WTC11 (cell line): ENCODE measurements around the gene ZMYND12. TPM values are rescaled to one million over a fixed set of nuclear protein-coding genes. Genes with fewer than 3 reads are reported as not detected.

Experiments used
- ATAC-seq: fragments of 200-7000 bp; cut with Tn5 transposase; 2 replicates; pipeline ENCODE4 v1.10.0; 2021; ENCODE audit warnings: mild to moderate bottlenecking, moderate library complexity
- Bru-seq: library from RNA; stranded (reverse); fragments of 400-500 nt; gene quantifications from one replicate; lab custom pipeline; 2021; lab: Mats Ljungman, UMichigan
- CTCF ChIA-PET: fragments of 300-600 bp; sonication (Branson Sonifier 250); formaldehyde crosslinking; loops from one replicate; lab custom pipeline; 2021; ENCODE audit warnings: antibody characterized with exemption; lab: Charles Lee
- POLR2A ChIA-PET: fragments of 350-600 bp; sonication (Branson Sonifier 250); formaldehyde crosslinking; loops from one replicate; lab custom pipeline; 2021; ENCODE audit warnings: antibody characterized with exemption; lab: Charles Lee
- DNase-seq: peaks from one replicate; pipeline ENCODE4 v3.0.0; 2021; ENCODE audit warnings: low spot score
- H3K27ac Mint-ChIP-seq: 2 replicates; pipeline ENCODE4 v1.8.0; 2021; ENCODE audit warnings: mixed read lengths
- H3K27me3 Mint-ChIP-seq: 2 replicates; pipeline ENCODE4 v1.8.0; 2021; ENCODE audit warnings: low read depth, mild to moderate bottlenecking, moderate library complexity, mixed read lengths
- H3K36me3 Mint-ChIP-seq: 2 replicates; pipeline ENCODE4 v1.8.0; 2021; ENCODE audit warnings: mixed read lengths
- H3K4me1 Mint-ChIP-seq: 2 replicates; pipeline ENCODE4 v1.8.0; 2022; ENCODE audit warnings: mixed read lengths
- H3K4me3 Mint-ChIP-seq: 2 replicates; pipeline ENCODE4 v1.8.0; 2021; ENCODE audit warnings: mild to moderate bottlenecking, moderate library complexity, mixed read lengths
- H3K9me3 Mint-ChIP-seq: 2 replicates; pipeline ENCODE4 v1.8.0; 2021; ENCODE audit warnings: mixed read lengths
- ATF1 ChIP-seq: sonication (generic); formaldehyde crosslinking; IDR thresholded peaks from 2 replicates; pipeline ENCODE4 v1.8.1; 2023; ENCODE audit warnings: mild to moderate bottlenecking, moderate library complexity, missing genetic modification reagents
- CBFB ChIP-seq: sonication (generic); formaldehyde crosslinking; IDR thresholded peaks from 2 replicates; pipeline ENCODE4 v1.8.1; 2022; ENCODE audit warnings: mild to moderate bottlenecking, low read depth, missing genetic modification reagents
- CREB1 ChIP-seq: sonication (generic); formaldehyde crosslinking; IDR thresholded peaks from 2 replicates; pipeline ENCODE4 v1.8.0; 2023; ENCODE audit warnings: mild to moderate bottlenecking, missing genetic modification reagents
- ESRRA ChIP-seq: sonication (generic); formaldehyde crosslinking; IDR thresholded peaks from 2 replicates; pipeline ENCODE4 v1.8.1; 2022; ENCODE audit warnings: mild to moderate bottlenecking, missing genetic modification reagents, borderline replicate concordance
- FOXP1 ChIP-seq: sonication (generic); formaldehyde crosslinking; IDR thresholded peaks from 2 replicates; pipeline ENCODE4 v1.8.0; 2022; ENCODE audit warnings: missing genetic modification reagents, mild to moderate bottlenecking, moderate library complexity, borderline replicate concordance
- GRHL2 ChIP-seq: fragments of 250-450 bp; sonication (Bioruptor Pico); IDR thresholded peaks from 2 replicates; pipeline ENCODE4 v1.8.0; 2022; ENCODE audit warnings: mild to moderate bottlenecking, moderate library complexity; ENCODE audit not compliant: insufficient replicate concordance, severe bottlenecking
- JAZF1 ChIP-seq: fragments of 250-450 bp; sonication (Bioruptor Pico); IDR thresholded peaks from 2 replicates; pipeline ENCODE4 v1.9.0; 2021; ENCODE audit warnings: moderate library complexity, mild to moderate bottlenecking, inconsistent platforms
- KAT7 ChIP-seq: sonication (generic); formaldehyde crosslinking; IDR thresholded peaks from 2 replicates; pipeline ENCODE4 v1.8.1; 2023; ENCODE audit warnings: missing genetic modification reagents, mild to moderate bottlenecking, borderline replicate concordance
- MYBL2 ChIP-seq: sonication (generic); formaldehyde crosslinking; IDR thresholded peaks from 2 replicates; pipeline ENCODE4 v1.8.1; 2023; ENCODE audit warnings: mild to moderate bottlenecking, moderate library complexity, missing genetic modification reagents
- NR3C1 ChIP-seq: sonication (generic); formaldehyde crosslinking; conservative IDR thresholded peaks from 2 replicates; pipeline ENCODE4 v1.8.1; 2023; ENCODE audit warnings: low read depth, mild to moderate bottlenecking, missing genetic modification reagents
- ZNF232 ChIP-seq: sonication (generic); formaldehyde crosslinking; IDR thresholded peaks from 2 replicates; pipeline ENCODE4 v1.8.0; 2022; ENCODE audit warnings: mild to moderate bottlenecking, missing genetic modification reagents
- long read RNA-seq, 3 experiments: library from RNA in 1 of 3; library from capped mRNA in 1 of 3; library from polyadenylated mRNA in 1 of 3; unstranded in 2 of 3; stranded (forward) in 1 of 3; transcript quantifications; one replicate each; pipeline ENCODE4 v2.0.0, GENCODE V29; 2021
- total RNA-seq: library from RNA; stranded (reverse); gene quantifications from 3 replicates; pipeline ENCODE4 v1.2.3, GENCODE V29; 2021
- TF ChIP-seq, protein P1 (sequence below): sonication (generic); formaldehyde crosslinking; conservative IDR thresholded peaks from 2 replicates; pipeline ENCODE4 v1.8.1; 2023; ENCODE audit warnings: mild to moderate bottlenecking, low read depth, missing genetic modification reagents, moderate library complexity
- TF ChIP-seq, protein P2 (sequence below): sonication (generic); formaldehyde crosslinking; IDR thresholded peaks from 2 replicates; pipeline ENCODE4 v1.8.1; 2023; ENCODE audit warnings: mild to moderate bottlenecking, missing genetic modification reagents
- TF ChIP-seq, protein P3 (sequence below): sonication (generic); formaldehyde crosslinking; IDR thresholded peaks from 2 replicates; pipeline ENCODE4 v1.8.1; 2023; ENCODE audit warnings: mild to moderate bottlenecking, missing genetic modification reagents
- TF ChIP-seq, protein P4 (sequence below): sonication (generic); formaldehyde crosslinking; IDR thresholded peaks from 2 replicates; pipeline ENCODE4 v1.8.0; 2023; ENCODE audit warnings: missing genetic modification reagents, mild to moderate bottlenecking, borderline replicate concordance
- TF ChIP-seq, protein P5 (sequence below): fragments of 250-450 bp; sonication (Bioruptor Pico); IDR thresholded peaks from 2 replicates; pipeline ENCODE4 v1.9.0; 2021; ENCODE audit warnings: mild to moderate bottlenecking
- TF ChIP-seq, protein P6 (sequence below): sonication (generic); formaldehyde crosslinking; IDR thresholded peaks from 2 replicates; pipeline ENCODE4 v1.8.1; 2022; ENCODE audit warnings: low read depth, mild to moderate bottlenecking, moderate library complexity, missing genetic modification reagents, borderline replicate concordance
- TF ChIP-seq, protein P7 (sequence below): sonication (generic); formaldehyde crosslinking; IDR thresholded peaks from 2 replicates; pipeline ENCODE4 v1.8.1; 2022; ENCODE audit warnings: mild to moderate bottlenecking, missing genetic modification reagents, moderate library complexity, borderline replicate concordance

Gene ZMYND12, protein sequence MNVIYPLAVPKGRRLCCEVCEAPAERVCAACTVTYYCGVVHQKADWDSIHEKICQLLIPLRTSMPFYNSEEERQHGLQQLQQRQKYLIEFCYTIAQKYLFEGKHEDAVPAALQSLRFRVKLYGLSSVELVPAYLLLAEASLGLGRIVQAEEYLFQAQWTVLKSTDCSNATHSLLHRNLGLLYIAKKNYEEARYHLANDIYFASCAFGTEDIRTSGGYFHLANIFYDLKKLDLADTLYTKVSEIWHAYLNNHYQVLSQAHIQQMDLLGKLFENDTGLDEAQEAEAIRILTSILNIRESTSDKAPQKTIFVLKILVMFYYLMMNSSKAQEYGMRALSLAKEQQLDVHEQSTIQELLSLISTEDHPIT
- total RNA-seq (0.63 to 1.4 TPM (median 0.89 TPM) in 3 replicates), Bru-seq, nascent RNA (percentile 31 among the genes with signal in this experiment)
- long read RNA-seq, experiment 1, partial matches to known transcripts: 1 of 2 reads
- long read RNA-seq, experiment 1, other reads (novel, unspliced or antisense): 0 of 2 reads
- long read RNA-seq, experiment 2, partial matches to known transcripts: 0 of 1 reads
- long read RNA-seq, experiment 2, other reads (novel, unspliced or antisense): 1 of 1 reads
- long read RNA-seq, experiment 3: 0 reads

DNA sequence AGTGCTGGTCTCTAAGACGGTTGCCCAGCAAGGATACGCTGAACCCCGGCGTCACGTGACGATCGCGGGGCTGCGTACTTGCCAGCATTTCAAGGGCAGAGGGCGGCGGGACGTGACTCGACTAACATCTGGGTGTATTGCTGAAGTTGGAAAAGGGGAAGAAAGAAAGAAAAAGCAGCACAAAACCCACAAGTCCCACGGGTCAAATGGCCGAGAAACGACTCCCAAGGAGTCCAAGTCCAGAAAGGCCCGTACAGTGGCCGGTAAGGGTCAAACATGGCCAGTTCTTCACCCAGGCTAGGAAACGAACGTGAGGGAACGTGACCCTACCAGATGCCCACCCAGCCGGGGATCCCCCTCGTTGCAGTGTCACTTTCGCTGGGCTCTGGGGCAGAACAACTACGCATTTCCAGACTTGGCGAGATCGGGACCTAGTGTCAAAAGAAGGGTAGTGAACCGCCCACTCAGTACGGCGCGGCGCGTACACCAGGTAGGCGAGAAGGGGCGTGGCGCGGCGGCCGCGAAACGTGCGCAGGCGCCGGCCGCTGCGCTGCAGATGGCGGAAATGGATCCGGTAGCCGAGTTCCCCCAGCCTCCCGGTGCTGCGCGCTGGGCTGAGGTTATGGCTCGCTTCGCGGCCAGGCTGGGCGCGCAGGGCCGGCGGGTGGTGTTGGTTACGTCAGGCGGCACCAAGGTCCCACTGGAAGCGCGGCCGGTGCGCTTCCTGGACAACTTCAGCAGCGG, at the start of gene ZMYND12, which contains the start of gene PPCS:
Gene ZMYND12, minus strand, starts transcription at position 13 of the 744 bp plus-strand sequence. CDS start 25 bp downstream, outside the sequence.
Gene PPCS, plus strand, starts transcription at position 534 of the 744 bp plus-strand sequence. Its CDS starts 23 bp downstream, at position 557.
- Mint-ChIP-seq H3K27ac (peak within 1 kb of the TSS; percentile 99), H3K9me3 (no peaks in the 10 kb centered on the region), H3K27me3 (peaks cover 6% of the 10 kb centered on the region; the same call in 1 of the 2 replicates), H3K4me1 (peaks cover 17% of the 10 kb centered on the region), H3K4me3 (peak within 1 kb of the TSS; percentile 95), H3K36me3 (peaks cover 29% of the 10 kb centered on the region)
- DNase-seq (peak; percentile 73), ATAC-seq (peak; percentile 79)
- ChIA-PET POLR2A (no interaction called here), CTCF (interaction anchor here (0.9 to 1.2 kb wide), 4 partner anchors 18 to 301 kb away, joined by 3 to 6 read pairs (median 3); partner anchors contain the start of gene PPIH)
- TF ChIP-seq, protein P1, sequence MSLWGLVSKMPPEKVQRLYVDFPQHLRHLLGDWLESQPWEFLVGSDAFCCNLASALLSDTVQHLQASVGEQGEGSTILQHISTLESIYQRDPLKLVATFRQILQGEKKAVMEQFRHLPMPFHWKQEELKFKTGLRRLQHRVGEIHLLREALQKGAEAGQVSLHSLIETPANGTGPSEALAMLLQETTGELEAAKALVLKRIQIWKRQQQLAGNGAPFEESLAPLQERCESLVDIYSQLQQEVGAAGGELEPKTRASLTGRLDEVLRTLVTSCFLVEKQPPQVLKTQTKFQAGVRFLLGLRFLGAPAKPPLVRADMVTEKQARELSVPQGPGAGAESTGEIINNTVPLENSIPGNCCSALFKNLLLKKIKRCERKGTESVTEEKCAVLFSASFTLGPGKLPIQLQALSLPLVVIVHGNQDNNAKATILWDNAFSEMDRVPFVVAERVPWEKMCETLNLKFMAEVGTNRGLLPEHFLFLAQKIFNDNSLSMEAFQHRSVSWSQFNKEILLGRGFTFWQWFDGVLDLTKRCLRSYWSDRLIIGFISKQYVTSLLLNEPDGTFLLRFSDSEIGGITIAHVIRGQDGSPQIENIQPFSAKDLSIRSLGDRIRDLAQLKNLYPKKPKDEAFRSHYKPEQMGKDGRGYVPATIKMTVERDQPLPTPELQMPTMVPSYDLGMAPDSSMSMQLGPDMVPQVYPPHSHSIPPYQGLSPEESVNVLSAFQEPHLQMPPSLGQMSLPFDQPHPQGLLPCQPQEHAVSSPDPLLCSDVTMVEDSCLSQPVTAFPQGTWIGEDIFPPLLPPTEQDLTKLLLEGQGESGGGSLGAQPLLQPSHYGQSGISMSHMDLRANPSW (CRISPR knock-in tag): no peak
- peak; percentile 77; the same call in 1 of the 2 replicates for TF ChIP-seq MYBL2 (CRISPR knock-in tag)
- TF ChIP-seq GRHL2 (CRISPR knock-in tag): no peak
- TF ChIP-seq KAT7 (CRISPR knock-in tag): no peak
- TF ChIP-seq, protein P2, sequence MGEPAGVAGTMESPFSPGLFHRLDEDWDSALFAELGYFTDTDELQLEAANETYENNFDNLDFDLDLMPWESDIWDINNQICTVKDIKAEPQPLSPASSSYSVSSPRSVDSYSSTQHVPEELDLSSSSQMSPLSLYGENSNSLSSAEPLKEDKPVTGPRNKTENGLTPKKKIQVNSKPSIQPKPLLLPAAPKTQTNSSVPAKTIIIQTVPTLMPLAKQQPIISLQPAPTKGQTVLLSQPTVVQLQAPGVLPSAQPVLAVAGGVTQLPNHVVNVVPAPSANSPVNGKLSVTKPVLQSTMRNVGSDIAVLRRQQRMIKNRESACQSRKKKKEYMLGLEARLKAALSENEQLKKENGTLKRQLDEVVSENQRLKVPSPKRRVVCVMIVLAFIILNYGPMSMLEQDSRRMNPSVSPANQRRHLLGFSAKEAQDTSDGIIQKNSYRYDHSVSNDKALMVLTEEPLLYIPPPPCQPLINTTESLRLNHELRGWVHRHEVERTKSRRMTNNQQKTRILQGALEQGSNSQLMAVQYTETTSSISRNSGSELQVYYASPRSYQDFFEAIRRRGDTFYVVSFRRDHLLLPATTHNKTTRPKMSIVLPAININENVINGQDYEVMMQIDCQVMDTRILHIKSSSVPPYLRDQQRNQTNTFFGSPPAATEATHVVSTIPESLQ (CRISPR knock-in tag): no peak
- TF ChIP-seq JAZF1: no peak
- TF ChIP-seq NR3C1 (CRISPR knock-in tag): peak; percentile 46; the same call in 1 of the 2 replicates
- no peak; the same call in 1 of the 2 replicates for TF ChIP-seq FOXP1 (CRISPR knock-in tag)
- TF ChIP-seq, protein P3, sequence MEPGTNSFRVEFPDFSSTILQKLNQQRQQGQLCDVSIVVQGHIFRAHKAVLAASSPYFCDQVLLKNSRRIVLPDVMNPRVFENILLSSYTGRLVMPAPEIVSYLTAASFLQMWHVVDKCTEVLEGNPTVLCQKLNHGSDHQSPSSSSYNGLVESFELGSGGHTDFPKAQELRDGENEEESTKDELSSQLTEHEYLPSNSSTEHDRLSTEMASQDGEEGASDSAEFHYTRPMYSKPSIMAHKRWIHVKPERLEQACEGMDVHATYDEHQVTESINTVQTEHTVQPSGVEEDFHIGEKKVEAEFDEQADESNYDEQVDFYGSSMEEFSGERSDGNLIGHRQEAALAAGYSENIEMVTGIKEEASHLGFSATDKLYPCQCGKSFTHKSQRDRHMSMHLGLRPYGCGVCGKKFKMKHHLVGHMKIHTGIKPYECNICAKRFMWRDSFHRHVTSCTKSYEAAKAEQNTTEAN (CRISPR knock-in tag): no peak
- TF ChIP-seq, protein P4, sequence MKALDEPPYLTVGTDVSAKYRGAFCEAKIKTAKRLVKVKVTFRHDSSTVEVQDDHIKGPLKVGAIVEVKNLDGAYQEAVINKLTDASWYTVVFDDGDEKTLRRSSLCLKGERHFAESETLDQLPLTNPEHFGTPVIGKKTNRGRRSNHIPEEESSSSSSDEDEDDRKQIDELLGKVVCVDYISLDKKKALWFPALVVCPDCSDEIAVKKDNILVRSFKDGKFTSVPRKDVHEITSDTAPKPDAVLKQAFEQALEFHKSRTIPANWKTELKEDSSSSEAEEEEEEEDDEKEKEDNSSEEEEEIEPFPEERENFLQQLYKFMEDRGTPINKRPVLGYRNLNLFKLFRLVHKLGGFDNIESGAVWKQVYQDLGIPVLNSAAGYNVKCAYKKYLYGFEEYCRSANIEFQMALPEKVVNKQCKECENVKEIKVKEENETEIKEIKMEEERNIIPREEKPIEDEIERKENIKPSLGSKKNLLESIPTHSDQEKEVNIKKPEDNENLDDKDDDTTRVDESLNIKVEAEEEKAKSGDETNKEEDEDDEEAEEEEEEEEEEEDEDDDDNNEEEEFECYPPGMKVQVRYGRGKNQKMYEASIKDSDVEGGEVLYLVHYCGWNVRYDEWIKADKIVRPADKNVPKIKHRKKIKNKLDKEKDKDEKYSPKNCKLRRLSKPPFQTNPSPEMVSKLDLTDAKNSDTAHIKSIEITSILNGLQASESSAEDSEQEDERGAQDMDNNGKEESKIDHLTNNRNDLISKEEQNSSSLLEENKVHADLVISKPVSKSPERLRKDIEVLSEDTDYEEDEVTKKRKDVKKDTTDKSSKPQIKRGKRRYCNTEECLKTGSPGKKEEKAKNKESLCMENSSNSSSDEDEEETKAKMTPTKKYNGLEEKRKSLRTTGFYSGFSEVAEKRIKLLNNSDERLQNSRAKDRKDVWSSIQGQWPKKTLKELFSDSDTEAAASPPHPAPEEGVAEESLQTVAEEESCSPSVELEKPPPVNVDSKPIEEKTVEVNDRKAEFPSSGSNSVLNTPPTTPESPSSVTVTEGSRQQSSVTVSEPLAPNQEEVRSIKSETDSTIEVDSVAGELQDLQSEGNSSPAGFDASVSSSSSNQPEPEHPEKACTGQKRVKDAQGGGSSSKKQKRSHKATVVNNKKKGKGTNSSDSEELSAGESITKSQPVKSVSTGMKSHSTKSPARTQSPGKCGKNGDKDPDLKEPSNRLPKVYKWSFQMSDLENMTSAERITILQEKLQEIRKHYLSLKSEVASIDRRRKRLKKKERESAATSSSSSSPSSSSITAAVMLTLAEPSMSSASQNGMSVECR (CRISPR knock-in tag): peak; percentile 74; the same call in 1 of the 2 replicates
- TF ChIP-seq, protein P5, sequence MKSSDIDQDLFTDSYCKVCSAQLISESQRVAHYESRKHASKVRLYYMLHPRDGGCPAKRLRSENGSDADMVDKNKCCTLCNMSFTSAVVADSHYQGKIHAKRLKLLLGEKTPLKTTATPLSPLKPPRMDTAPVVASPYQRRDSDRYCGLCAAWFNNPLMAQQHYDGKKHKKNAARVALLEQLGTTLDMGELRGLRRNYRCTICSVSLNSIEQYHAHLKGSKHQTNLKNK (CRISPR knock-in tag): no peak
- TF ChIP-seq ESRRA (CRISPR knock-in tag): no peak; the same call in 1 of the 2 replicates
- TF ChIP-seq ZNF232 (CRISPR knock-in tag): peak; percentile 86; the same call in 1 of the 2 replicates
- TF ChIP-seq CBFB: peak; percentile 93
- TF ChIP-seq ATF1 (CRISPR knock-in tag): no peak
- TF ChIP-seq, protein P6, sequence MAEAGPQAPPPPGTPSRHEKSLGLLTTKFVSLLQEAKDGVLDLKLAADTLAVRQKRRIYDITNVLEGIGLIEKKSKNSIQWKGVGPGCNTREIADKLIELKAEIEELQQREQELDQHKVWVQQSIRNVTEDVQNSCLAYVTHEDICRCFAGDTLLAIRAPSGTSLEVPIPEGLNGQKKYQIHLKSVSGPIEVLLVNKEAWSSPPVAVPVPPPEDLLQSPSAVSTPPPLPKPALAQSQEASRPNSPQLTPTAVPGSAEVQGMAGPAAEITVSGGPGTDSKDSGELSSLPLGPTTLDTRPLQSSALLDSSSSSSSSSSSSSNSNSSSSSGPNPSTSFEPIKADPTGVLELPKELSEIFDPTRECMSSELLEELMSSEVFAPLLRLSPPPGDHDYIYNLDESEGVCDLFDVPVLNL (CRISPR knock-in tag): no peak
- no peak; the same call in 1 of the 2 replicates for TF ChIP-seq CREB1
- TF ChIP-seq, protein P7, sequence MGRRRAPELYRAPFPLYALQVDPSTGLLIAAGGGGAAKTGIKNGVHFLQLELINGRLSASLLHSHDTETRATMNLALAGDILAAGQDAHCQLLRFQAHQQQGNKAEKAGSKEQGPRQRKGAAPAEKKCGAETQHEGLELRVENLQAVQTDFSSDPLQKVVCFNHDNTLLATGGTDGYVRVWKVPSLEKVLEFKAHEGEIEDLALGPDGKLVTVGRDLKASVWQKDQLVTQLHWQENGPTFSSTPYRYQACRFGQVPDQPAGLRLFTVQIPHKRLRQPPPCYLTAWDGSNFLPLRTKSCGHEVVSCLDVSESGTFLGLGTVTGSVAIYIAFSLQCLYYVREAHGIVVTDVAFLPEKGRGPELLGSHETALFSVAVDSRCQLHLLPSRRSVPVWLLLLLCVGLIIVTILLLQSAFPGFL: no peak
